Activated CD8-positive, alpha-beta memory T cell treated with anti-CD3 and anti-CD28 coated beads, Interleukin-2, amount 50 U/mL, for 4 hours (primary cell): Measurements from ENCODE around the gene LMNTD2.

Experiments
- DNase-seq: peaks from one replicate; pipeline ENCODE4 v3.0.0-alpha.2; 2020

LMNTD2 gene, protein sequence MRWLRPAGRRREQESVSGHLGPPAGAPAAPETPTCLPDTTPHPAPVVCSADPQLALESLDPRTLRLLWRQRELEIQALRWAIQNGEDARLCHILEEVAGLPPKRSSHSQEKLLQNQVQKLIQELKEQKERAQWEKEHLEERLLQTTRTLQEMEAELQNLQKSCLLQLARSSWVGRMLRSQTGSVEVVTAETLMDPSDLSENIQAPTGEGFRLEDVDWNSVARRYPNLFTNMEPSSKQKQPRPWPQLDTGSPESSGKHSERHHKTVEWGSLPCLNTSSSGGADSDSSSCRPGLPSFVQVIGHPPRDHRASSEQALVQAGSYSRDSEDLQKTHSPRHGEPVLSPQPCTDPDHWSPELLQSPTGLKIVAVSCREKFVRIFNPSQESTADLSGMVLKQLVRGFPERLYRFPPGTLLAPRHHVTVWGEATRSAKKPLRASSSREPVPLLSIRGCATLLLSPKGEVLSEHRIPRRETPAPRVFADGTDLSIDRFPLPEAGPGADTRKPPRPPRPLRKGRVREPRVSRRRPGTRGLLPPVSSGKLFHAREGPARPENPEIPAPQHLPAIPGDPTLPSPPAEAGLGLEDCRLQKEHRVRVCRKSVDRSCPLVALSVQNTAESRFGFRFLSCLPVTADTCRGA

GRCh38 chr11:560305-561147 is at the start of gene LMNTD2, which contains the start of gene RASSF7:
TSS of gene LMNTD2 (minus strand) at chr11:560738. CDS start at chr11:560716, 22 bp downstream.
TSS of gene RASSF7 (plus strand) at chr11:560970. CDS start at chr11:561769, 799 bp downstream.
- DNase-seq = peak; percentile 98

DNA sequence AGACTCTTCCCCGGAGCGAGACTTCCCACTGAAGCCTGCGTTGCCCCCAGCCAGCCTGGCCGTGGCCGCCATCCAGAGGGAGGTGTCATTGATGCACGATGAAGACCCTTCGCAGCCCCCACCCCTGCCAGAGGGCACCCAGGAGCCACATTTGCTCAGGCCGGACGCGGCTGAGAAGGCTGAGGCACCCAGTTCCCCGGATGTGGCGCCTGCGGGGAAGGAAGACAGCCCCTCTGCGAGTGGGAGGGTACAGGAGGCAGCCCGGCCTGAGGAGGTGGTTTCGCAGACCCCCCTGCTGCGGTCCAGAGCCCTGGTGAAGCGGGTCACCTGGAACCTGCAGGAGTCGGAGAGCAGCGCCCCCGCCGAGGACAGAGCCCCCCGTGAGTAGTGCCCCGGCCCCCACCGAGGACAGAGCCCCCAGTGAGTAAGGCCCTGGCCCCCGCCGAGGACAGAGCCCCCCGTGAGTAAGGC is 48.8 kb upstream of the LMNTD2 start:
- DNase-seq = no peak

- DNase-seq = no peak
These were observed 48.3 kb upstream of the LMNTD2 start for GRCh38 chr11:608791-609251.

DNA sequence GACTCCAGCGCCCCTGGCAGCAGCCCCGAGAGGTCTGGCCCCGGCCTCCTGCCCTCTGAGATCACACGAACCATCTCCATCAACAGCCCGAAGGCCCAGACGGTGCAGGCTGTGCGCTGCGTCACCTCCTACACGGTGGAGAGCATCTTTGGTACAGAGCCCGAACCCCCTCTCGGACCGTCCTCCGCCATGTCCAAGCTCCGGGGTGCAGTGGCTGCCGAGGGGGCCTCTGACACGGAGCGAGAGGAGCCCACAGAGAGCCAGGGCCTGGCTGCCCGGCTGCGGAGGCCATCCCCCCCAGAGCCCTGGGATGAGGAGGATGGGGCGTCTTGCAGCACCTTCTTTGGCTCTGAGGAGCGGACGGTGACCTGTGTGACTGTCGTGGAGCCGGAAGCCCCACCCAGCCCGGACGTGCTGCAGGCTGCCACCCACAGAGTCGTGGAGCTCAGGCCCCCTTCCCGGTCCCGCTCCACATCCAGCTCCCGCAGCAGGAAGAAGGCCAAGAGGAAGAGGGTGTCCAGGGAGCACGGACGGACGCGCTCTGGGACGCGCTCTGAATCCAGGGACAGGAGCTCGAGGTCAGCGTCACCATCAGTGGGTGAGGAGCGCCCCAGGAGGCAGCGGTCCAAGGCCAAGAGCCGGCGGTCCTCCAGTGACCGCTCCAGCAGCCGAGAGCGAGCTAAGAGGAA is 47.6 kb upstream of the LMNTD2 start:
- DNase-seq = no peak

DNA sequence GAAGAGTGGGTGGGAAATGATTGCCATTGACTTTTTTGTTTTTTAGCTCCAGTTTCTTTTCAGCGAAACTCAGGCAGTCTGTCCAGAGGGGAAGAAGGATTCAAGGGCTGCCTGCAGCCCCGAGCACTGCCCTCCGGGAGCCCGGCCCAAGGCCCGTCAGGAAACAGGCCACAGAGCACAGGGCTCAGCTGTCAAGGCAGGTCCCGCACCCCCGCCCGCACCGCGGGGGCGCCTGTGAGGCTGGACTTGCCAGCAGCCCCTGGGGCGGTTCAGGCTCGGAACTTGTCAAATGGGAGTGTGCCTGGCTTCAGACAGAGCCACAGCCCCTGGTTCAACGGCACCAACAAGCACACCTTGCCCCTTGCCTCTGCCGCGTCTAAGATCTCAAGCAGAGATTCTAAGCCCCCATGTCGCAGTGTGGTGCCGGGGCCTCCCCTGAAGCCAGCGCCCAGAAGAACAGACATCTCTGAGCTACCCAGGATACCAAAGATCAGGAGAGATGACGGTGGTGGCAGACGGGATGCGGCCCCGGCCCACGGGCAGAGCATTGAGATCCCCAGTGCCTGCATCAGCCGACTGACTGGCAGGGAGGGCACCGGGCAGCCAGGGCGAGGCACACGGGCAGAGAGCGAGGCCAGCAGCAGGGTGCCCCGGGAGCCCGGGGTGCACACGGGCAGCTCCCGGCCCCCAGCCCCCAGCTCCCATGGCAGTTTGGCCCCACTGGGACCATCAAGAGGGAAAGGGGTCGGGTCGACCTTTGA is 46.7 kb upstream of the LMNTD2 start:
- no peak for DNase-seq

DNA sequence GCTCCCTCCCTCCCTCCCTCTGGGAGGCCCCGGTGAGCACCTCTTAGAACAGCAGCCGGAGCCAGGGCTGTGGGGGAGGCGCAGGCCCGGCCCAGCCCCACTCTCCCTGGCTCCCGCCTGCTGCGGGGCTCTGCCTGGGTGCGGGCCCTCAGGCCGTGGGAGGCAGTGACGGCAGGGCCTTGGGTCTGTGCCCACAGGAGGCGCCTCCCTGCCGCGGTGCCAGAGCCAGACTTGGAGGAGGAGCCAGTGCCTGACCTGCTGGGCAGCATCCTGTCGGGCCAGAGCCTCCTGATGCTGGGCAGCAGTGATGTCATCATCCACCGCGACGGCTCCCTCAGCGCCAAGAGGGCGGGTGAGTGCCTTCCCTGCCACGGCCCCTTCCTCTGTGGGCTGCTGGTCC is 45.7 kb upstream of the LMNTD2 start:
- DNase-seq = no peak

DNA sequence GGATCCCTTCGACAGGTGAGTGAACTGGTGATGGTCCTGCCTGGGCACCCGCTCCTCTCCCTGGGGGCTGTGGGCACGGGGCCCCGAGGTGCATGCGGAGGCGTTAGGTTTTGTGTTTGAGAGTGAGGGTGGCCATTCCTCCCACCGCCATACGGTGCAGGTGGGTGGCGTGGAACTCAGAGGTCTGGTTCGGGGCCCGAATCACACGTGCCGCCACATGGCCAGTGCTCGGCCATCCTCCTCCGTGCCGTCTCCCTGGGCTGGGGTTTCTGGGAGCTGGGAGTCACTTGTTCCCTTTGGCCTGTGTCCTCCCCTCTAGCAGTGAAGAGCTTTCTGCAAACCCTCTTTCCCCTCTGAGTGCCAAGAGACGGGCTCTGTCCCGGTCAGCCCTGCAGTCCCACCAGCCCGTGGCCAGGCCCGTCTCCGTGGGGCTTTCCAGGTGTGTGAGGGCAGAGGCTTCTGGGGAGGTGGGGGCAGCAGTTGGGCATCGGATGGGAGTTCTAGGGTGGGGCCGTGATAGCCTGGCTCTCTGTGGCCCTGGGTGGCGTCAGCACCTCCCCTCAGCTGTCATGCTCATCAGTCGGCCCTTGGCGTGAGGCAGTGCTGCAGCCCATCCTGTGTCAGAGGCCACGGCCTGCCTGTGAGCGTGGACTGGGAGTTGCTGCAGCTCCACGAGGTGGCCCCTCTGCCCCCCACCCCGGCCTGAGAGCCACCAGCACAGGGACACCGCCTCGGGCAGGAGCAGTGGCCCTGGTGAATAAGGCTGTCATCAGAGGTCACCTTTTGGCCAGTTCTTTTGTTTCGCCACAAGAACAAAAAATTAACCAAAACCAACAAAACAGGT is 45.0 kb upstream of the LMNTD2 start:
- no peak for DNase-seq

GRCh38 chr11:603154-603553 is 42.6 kb upstream of the LMNTD2 start:
- no peak for DNase-seq

DNA sequence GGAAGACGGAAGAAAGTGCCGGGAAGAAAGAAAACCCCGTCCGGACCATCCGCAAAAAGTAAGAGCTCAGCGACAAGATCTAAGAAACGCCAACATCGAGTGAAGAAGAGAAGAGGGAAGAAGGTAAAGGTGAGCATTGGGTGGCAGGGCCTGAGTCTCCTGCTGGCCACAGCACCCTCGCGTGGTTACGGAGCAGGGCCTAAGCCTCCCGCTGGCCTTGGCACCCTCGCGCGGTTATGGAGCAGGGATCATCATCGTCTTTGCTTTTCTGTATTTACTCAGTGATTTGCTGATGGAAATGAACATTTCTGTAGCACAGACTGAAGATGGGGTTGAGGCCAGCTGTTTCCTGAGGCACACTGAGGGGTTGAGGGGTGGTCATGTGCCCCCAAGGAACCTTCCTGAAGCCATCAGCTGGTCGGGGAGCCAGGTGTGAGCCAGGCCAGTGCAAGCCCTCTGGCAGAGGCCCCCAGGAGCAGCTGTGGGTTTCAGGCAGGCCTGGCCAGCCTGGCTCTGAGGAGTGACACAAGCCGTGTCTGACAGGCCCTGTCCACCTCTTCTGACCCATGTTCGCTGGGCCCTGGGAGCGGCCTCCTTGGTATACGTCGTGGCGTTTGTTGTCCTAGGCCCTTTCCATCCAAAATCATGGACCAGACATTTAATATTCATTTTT is 41.2 kb upstream of the LMNTD2 start:
- no peak for DNase-seq

- no peak for DNase-seq
These were observed 37.6 kb upstream of the LMNTD2 start for GRCh38 chr11:598005-598680.

GRCh38 chr11:597166-597725 is 36.7 kb upstream of the LMNTD2 start:
- DNase-seq = no peak

GRCh38 chr11:596374-596773 is 35.8 kb upstream of the LMNTD2 start:
- no peak for DNase-seq

DNA sequence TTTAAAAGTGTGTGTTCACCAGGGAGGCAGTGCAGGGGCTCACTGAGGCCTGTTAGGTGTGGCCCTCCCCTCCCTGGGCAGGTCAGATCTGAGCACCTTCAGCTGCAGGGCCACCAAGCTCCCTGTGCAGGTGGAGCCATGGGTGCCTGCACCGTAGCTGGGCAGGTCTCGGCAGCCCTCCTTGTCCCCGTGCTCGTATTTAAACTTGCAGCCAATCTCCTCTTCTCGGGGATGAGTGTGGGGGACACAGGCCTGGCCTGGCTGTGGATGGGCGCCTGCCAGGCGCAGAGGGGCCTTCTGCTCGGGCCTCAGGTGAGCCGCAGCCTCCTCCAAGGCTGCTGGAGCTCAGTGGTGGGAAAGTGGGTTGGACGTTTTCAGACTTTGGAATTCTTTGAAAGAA is 34.9 kb upstream of the LMNTD2 start:
- no peak for DNase-seq

- no peak for DNase-seq
These were observed 32.8 kb upstream of the LMNTD2 start for GRCh38 chr11:593347-593746.

DNA sequence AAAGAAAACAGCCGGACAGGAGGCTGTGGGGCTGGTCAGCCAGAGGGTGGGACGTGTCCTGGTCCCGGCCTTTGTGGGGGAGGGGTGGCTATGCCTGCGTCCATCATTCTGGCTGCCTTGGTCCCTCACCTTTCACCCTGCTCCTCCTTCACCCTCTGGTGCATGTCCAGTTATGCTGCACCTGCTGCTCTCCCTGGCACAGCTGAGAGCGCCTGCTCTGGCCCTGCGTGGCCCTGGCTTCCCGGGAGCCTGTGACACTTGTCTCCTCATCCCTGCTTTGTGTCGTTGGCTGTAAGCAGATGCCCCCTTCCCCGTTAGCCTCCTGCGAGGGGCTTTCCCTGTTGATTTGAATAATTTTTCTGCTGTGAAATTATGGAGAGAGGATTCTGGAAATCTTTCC is 32.4 kb upstream of the LMNTD2 start:
- DNase-seq = no peak

DNA sequence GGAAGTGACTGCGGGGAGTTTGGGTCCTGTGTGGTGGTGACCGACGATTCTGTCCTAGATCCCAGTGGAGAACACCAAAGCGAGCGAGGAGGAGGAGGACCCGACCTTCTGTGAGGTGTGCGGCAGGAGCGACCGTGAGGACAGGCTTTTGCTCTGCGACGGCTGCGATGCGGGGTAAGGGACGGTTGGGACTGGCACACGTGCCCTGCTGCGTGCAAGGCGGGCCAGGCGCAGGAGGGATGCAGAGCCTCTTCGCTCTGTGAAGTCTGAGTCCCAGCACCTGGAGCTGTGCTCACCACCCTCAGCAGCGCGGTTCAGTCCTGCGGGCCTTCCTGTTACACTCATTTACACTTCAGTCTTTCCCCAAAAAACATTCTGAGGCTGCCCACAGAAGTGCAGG is 32.0 kb upstream of the LMNTD2 start:
- no peak for DNase-seq

- no peak for DNase-seq
These were observed 30.5 kb upstream of the LMNTD2 start for GRCh38 chr11:590997-591396.

DNA sequence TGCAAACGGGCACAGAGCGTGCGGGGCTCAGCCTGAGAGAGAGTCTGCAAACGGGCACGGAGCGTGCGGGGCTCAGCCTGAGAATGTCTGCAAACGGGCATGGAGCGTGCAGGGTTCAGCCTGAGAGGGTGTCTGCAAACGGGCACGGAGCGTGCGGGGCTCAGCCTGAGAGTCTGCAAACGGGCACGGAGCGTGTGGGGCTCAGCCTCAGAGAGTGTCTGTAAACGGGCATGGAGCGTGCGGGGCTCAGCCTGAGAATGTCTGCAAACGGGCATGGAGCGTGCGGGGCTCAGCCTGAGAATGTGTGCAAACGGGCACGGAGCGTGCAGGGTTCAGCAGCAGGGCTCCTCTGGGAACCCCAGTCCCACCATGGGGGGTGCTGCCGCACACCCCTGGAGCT is 29.3 kb upstream of the LMNTD2 start:
- DNase-seq = no peak

DNA sequence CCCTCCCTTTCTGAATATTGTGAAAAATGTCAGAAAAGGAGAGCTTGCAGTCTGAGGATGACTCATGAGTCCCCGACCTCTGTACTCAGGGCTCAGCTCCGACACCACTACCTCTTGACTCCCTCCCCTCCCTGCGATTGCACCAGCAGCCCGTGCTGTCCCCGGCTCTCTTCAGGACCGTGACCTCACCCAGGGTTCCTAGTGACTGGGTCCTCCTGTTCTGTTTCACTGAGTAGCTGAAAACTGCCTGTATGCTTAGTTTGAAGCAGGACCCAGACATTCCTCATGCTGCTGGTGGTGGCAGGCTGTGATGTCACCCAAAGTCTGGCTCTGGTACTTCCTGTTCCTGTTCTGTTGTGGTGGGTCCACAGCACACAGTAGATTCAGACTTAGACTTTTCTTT is 27.4 kb upstream of the LMNTD2 start:
- peak; percentile 79 for DNase-seq
